Measurements from ENCODE around the gene PDIA6.
A peak's percentile ranks its signal among the peaks of the same experiment; 100 is the strongest.

DNA sequence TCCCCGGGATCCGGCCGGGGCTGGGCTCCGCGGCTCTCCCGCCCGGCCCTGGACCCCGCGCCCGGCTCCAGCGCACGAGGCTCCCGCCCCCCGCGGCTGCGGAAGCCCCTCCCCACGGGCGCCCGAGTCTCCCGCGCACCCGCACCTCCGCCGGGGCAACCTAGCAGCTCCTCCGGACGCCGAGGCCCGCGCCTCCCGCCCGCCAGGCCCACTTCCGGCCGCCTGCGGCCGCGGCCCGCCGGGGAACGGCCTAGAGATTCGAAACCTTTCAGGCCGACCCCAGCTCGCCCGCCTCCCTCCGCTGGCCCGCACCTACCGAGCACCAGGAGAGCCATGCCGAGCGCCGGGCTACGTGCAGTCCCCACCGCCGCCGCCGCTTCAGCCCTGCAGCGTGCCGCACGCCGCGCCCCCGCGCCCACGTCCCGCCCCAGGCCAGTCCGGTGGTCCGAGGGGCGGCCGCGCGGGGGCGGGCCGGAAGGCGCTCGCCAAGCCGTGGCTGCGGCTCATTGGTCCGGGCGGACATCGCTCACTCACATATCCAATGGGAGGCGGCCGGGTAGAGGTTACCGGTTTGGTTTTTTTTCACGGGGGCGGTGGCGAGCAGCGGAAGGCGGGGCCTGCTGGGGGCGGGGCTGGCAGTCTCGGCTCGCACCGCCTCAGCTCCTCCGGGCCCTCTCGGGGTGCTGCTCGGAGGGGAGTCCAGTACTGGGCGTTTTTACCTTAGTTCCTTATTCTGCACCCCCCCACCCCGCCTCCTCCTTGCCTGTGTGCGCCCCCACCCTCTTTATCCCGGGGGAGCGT, at the start of gene PDIA6:
- TF ChIP-seq POLR2AphosphoS5 (IDR thresholded peaks at IDR 0.05; ENCODE audit: low read depth, low read length): no peak; the same call in 1 of the 2 replicates
- 0 out of 2 replicates have a peak, but pooled peaks have one; percentile 39 for TF ChIP-seq POLR2A (IDR thresholded peaks at IDR 0.05; ENCODE audit: low read depth, low read length)
- TF ChIP-seq TAF1 (IDR thresholded peaks at IDR 0.05; ENCODE audit: low read depth, low read length): no peak; the same call in 1 of the 2 replicates
- TF ChIP-seq PAX5 (IDR thresholded peaks at IDR 0.05; ENCODE audit: insufficient read depth, low read length, severe bottlenecking): peak; percentile 57

Measured in GM12891 (cell line).